ENCODE data around the gene ARID1B.

Gene ARID1B

DNA sequence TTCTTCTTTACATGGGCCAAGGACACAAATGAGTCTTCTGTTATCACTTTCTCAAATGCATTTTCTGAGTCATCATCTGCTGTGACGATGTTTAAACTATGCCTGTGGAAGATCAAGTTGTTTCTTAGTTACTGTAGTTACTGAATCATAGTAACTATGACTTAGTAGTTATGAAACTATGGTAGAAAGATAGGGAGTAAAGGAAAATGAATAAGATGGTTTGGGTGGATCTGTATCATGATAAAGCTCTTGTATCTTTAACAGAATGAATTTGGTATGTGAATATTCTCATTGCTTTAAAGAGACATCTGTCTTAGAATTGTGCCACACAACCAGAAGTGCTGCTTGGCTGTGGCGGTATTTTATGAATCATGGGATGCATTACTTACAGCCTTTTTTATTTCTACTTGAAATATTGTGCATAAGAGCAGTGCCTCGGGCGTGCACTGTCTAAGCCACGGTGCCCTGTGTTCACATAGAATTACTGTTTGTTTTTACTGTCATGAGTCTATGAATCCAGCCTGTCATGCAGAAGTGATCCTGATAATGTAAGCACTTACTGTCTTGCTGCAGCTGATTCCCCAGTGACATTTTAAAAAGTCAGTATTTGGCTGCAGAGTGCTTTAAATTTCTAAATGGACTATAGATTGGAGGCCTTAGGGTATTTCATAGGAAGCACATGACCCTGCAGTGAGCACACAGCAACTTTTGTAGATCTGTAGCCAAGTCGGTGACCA is 330.9 kb downstream of the ARID1B start:
- TF ChIP-seq, protein P1, sequence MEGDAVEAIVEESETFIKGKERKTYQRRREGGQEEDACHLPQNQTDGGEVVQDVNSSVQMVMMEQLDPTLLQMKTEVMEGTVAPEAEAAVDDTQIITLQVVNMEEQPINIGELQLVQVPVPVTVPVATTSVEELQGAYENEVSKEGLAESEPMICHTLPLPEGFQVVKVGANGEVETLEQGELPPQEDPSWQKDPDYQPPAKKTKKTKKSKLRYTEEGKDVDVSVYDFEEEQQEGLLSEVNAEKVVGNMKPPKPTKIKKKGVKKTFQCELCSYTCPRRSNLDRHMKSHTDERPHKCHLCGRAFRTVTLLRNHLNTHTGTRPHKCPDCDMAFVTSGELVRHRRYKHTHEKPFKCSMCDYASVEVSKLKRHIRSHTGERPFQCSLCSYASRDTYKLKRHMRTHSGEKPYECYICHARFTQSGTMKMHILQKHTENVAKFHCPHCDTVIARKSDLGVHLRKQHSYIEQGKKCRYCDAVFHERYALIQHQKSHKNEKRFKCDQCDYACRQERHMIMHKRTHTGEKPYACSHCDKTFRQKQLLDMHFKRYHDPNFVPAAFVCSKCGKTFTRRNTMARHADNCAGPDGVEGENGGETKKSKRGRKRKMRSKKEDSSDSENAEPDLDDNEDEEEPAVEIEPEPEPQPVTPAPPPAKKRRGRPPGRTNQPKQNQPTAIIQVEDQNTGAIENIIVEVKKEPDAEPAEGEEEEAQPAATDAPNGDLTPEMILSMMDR (IDR thresholded peaks at IDR 0.05): no peak
- H3K36me3 ChIP-seq: peaks cover 0 to 12% (median 3%) of the 10 kb centered on the region in 3 donors
- no peak overlapping the region for H3K27ac ChIP-seq
- no peaks in the 10 kb centered on the region for H3K9me3 ChIP-seq
- H3K4me1 ChIP-seq: peaks cover 0 to 20% (median 11%) of the 10 kb centered on the region in 4 donors
- intact Hi-C loops (cut with DNase I; ENCODE audit: low total_unique reads): no loop called here
- DNase-seq: no peak
- H3K27me3 ChIP-seq: no peaks in the 10 kb centered on the region
- no peak overlapping the region for H3K4me3 ChIP-seq

DNA sequence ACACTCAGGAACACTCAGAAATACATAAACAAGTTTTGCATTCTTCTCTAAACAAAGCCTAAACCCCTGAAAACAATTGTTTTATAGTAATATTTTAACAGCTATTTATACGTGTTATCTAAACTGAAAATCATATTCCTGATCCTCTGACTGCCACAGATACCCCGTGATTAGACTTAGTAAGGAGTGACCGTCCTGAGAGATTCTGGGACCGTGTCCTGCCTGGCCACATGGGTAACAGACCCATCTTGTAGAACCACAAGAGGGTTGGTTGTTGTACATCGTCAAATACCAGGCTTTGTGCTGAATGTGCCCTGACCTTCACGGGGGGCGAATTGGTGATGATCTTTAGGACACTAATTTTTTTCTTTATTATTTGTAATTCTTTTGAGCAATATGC is 331.7 kb downstream of the ARID1B start:
- Histone ChIP-seq H3K9me3 (no peaks in the 10 kb centered on the region), H3K27ac (no peak overlapping the region), H3K36me3 (peaks cover 0 to 17% (median 10%) of the 10 kb centered on the region in 3 donors), H3K27me3 (no peaks in the 10 kb centered on the region), H3K4me3 (no peak overlapping the region), H3K4me1 (peaks cover 0 to 20% (median 11%) of the 10 kb centered on the region in 4 donors)
- DNase-seq: no peak
- intact Hi-C loops (cut with DNase I; ENCODE audit: low total_unique reads): no loop called here
- TF ChIP-seq, protein P1 (IDR thresholded peaks at IDR 0.05): no peak

GRCh38 chr6:157110607-157111006 is 333.4 kb downstream of the ARID1B start:
- Histone ChIP-seq H3K27ac (no peak overlapping the region), H3K4me1 (peaks cover 0 to 20% (median 11%) of the 10 kb centered on the region in 4 donors), H3K9me3 (no peaks in the 10 kb centered on the region), H3K36me3 (peaks cover 0 to 22% (median 10%) of the 10 kb centered on the region in 3 donors), H3K4me3 (no peak overlapping the region), H3K27me3 (no peaks in the 10 kb centered on the region)
- intact Hi-C loops (cut with DNase I; ENCODE audit: low total_unique reads): no loop called here
- TF ChIP-seq, protein P1 (IDR thresholded peaks at IDR 0.05): no peak
- no peak for DNase-seq

- Histone ChIP-seq H3K36me3 (peaks cover 0 to 22% (median 10%) of the 10 kb centered on the region in 3 donors), H3K27ac (no peak overlapping the region), H3K9me3 (no peaks in the 10 kb centered on the region), H3K4me1 (peaks cover 0 to 7% (median 3%) of the 10 kb centered on the region in 4 donors), H3K4me3 (no peak overlapping the region), H3K27me3 (no peaks in the 10 kb centered on the region)
- TF ChIP-seq, protein P1 (IDR thresholded peaks at IDR 0.05): no peak
- DNase-seq: no peak
- intact Hi-C loops (cut with DNase I; ENCODE audit: low total_unique reads): no loop called here
Measured at GRCh38 chr6:157113389-157113788, 336.2 kb downstream of the ARID1B start.

GRCh38 chr6:157116426-157116825 is 339.2 kb downstream of the ARID1B start:
- DNase-seq: no peak
- H3K36me3 ChIP-seq: peaks cover 0 to 20% (median 10%) of the 10 kb centered on the region in 3 donors
- no peak overlapping the region for H3K4me3 ChIP-seq
- TF ChIP-seq, protein P1 (IDR thresholded peaks at IDR 0.05): no peak
- intact Hi-C loops (cut with DNase I; ENCODE audit: low total_unique reads): no loop called here
- no peaks in the 10 kb centered on the region for H3K9me3 ChIP-seq
- no peaks in the 10 kb centered on the region for H3K27me3 ChIP-seq
- H3K4me1 ChIP-seq: peaks cover 0 to 11% (median 0%) of the 10 kb centered on the region in 4 donors
- no peak overlapping the region for H3K27ac ChIP-seq
